A549 treated with DMSO at 1 μM for 4 hours (cell line): ENCODE data around the gene STK33. TPM values are rescaled to one million over a fixed set of nuclear protein-coding genes. Genes with fewer than 3 reads are reported as not detected.

Experiments used
- total RNA-seq: library from RNA; stranded (reverse); fragments of 200-300 nt; extraction: Qiagen RNA extraction; gene quantifications from 5 replicates; pipeline ENCODE4 v1.2.3, GENCODE V29; 2022; ENCODE audit warnings: low read depth

Gene STK33
- 3.2 to 4.7 TPM (median 3.6 TPM) in 5 replicates for total RNA-seq

DNA sequence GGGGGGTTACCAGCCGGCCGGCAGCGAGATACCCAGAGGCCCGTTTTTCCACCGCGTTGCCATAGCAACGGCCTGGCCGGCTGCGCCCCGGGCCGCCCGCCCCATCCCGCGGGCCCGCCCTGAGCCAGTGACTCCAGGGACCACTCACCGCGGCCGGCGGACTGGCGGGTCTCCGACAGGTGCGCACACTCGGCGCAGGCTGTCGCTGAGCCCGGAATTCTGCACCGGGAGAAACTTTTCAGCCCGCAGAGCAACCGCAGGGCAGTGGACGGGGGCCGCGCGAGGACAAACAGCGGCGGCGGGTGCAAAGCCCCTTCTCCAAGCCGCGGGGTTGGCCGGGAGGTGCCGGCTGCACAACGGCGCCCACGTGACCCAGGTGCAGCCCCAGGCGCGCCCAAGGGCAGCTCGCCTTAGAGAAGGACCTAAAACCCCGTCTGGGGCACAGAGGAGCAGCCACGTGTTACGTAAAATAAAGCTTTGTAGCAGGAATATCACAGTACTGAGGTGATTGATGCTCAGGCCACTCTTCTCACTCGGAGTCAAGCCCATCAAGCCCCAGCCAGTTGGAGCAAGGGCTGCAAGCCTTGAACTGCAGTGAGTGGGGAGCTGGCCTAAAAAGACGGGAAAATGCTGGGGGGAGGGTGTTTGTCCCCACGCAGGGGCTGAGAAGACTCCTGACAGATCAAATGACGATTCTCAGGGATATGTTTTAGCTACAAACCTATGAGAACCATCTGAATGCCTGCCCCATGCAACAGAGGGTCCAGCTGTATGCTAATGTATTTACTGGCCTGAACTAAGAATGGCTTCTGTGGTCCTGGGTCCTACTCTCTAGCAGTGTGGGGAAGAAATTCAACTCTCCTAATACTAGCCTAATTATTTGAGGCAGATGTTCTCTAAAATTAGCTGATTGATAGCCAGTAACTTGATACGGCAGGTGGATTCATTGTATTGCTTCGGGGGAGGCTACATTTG lies at the start of gene STK33:
STK33 (minus strand) TSS at position 294 of the 975 bp plus-strand sequence. CDS start 119,323 bp downstream, outside the sequence.

Other genes starting within 250 kb of the STK33 start
- 1.6 to 2.8 TPM (median 2.3 TPM) in 5 replicates for gene TRIM66, start 88.4 kb upstream of the STK33 start, total RNA-seq
- gene RPL27A, start 88.6 kb upstream of the STK33 start, total RNA-seq, result 2,489 to 2,645 TPM (median 2,591 TPM) in 5 replicates